Measurements from ENCODE around the gene SASH3. TPM values are rescaled to one million over a fixed set of nuclear protein-coding genes. Genes with fewer than 3 reads are reported as not detected.

SASH3 gene
- total and polyA plus RNA-seq, 2 experiments from 2014 or later: 0.13 TPM; not detected in 1

GRCh38 chrX:129773649-129774458 is 5.9 kb upstream of the SASH3 start:
- TF ChIP-seq, protein P1, sequence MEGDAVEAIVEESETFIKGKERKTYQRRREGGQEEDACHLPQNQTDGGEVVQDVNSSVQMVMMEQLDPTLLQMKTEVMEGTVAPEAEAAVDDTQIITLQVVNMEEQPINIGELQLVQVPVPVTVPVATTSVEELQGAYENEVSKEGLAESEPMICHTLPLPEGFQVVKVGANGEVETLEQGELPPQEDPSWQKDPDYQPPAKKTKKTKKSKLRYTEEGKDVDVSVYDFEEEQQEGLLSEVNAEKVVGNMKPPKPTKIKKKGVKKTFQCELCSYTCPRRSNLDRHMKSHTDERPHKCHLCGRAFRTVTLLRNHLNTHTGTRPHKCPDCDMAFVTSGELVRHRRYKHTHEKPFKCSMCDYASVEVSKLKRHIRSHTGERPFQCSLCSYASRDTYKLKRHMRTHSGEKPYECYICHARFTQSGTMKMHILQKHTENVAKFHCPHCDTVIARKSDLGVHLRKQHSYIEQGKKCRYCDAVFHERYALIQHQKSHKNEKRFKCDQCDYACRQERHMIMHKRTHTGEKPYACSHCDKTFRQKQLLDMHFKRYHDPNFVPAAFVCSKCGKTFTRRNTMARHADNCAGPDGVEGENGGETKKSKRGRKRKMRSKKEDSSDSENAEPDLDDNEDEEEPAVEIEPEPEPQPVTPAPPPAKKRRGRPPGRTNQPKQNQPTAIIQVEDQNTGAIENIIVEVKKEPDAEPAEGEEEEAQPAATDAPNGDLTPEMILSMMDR (IDR thresholded peaks at IDR 0.05; ENCODE audit: low read depth, low read length): no peak
- Histone ChIP-seq H3K27ac (no peak overlapping the region), H3K9me3 (ENCODE audit: low read depth) (no peaks in the 10 kb centered on the region), H3K36me3 (no peaks in the 10 kb centered on the region), H3K4me3 (no peak overlapping the region), H3K4me1 (ENCODE audit: low read depth) (no peaks in the 10 kb centered on the region), H3K27me3 (no peaks in the 10 kb centered on the region)
- DNase-seq (ENCODE audit: low read depth in 1 of 2, low spot score in 1 of 2): no peak

DNA sequence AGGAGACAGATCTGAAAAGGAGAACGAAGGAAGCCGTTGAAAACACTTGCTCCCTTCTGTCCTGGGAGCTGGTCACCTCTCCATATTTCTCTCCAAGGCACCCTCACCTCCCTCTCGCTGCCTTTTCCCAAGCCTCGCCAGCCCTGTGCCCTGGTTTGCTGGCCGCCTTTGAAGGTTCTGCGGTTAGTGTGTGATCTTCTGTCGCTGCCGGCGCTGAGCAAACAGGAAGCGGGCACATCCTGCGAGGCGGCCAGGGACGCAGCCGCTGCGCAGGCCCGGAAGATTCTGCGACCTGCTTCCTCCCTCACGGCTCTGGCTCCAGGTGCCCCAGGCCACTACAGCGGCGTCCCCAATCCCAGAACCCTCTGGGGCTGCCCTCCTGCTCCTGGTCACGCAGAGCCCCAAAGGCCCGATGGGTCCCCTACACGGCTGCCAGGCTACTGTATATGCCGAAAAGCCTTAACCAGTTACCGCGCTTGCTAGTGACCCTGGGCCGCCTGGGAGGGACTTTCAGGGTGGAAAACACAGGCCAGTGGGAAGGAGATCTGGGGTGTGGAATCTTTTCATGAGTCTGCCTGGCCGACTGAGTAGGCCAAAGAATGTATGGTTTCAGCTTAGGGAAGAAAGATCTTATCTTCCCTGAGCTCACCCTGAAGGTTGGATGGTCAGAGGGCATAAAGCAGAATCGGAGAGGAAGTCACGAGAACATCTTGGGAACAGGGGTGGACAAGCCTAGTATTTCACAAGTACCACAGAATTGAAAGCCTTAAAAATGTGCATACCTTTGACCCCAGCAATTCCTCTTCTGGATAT is 2.3 kb upstream of the SASH3 start:
- Histone ChIP-seq H3K4me3 (no peak overlapping the region), H3K36me3 (no peaks in the 10 kb centered on the region), H3K4me1 (ENCODE audit: low read depth) (no peaks in the 10 kb centered on the region), H3K27ac (no peak overlapping the region), H3K27me3 (no peaks in the 10 kb centered on the region), H3K9me3 (ENCODE audit: low read depth) (no peaks in the 10 kb centered on the region)
- no peak for DNase-seq (ENCODE audit: low read depth in 1 of 2, low spot score in 1 of 2)
- TF ChIP-seq, protein P1 (IDR thresholded peaks at IDR 0.05; ENCODE audit: low read depth, low read length): no peak

DNA sequence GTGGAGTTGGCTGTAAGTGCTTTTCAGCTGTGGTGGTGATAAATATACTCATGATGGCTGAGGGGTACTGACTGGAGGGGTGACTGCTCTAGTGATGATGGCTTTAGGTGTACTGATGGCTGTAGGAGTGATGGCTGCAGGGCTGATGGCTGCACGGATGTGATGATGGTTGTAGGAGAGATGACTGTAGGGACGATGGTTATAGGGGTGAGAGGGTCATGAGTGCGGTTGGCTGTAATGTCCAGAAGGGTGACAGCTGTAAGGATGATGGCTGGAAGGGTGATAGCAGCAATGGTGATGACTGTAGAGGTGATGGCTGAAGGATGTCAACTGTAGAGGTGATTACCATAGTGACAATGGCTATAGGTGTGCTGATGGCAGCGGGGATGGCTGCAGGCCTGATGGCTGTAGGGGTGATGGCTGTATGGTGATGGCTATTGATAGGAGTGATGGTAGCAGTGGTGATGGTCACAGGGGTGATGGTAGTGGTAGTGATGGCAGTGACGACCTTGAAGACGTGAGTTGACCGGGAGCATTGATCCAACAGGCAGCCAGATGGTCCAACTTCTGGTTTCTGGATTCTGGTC is 570 bp upstream of the SASH3 start:
- Histone ChIP-seq H3K4me3 (no peak overlapping the region), H3K4me1 (ENCODE audit: low read depth) (no peaks in the 10 kb centered on the region), H3K27me3 (no peaks in the 10 kb centered on the region), H3K27ac (no peak overlapping the region), H3K9me3 (ENCODE audit: low read depth) (no peaks in the 10 kb centered on the region), H3K36me3 (no peaks in the 10 kb centered on the region)
- TF ChIP-seq, protein P1 (IDR thresholded peaks at IDR 0.05; ENCODE audit: low read depth, low read length): no peak
- DNase-seq (ENCODE audit: low read depth in 1 of 2, low spot score in 1 of 2): no peak

DNA sequence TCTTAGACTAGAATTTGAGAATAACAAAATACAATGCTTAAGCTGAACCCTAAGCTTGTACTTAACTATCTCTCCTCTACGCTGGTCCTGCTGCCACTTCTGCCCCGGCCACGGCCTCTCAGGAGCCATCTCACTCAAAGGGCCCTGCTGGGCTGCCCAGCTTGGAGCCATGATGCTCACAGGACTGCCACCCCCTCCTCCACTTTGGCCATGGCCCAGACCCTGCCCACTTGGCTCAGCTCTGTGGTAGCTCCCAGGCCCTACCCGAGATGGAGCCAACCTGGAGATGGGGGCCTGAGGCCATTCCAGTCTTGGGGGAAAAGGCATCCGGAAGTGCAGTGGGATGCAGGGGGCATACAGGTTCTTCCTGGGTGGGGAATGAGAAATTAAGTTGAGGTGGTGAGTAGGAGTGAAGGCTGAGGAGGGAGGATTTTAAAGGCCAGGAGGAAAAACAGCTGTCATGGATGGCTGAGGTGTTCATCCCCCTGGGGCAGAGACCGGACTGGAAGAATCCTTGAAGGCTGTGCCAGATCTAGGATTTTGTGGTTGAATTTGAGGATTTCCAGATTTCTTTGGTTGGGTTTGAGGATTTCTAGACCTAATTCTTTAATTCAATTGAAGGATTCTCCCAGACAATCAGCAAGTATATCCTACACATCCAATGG is 824 bp downstream of the SASH3 start:
- no peaks in the 10 kb centered on the region for H3K9me3 ChIP-seq (ENCODE audit: low read depth)
- H3K4me1 ChIP-seq (ENCODE audit: low read depth): no peaks in the 10 kb centered on the region
- DNase-seq (ENCODE audit: low read depth in 1 of 2, low spot score in 1 of 2): no peak
- no peak overlapping the region for H3K27ac ChIP-seq
- H3K27me3 ChIP-seq: no peaks in the 10 kb centered on the region
- TF ChIP-seq, protein P1 (IDR thresholded peaks at IDR 0.05; ENCODE audit: low read depth, low read length): no peak
- H3K36me3 ChIP-seq: no peaks in the 10 kb centered on the region
- no peak overlapping the region for H3K4me3 ChIP-seq

- H3K4me3 ChIP-seq: no peak overlapping the region
- no peaks in the 10 kb centered on the region for H3K9me3 ChIP-seq (ENCODE audit: low read depth)
- H3K27ac ChIP-seq: no peak overlapping the region
- TF ChIP-seq, protein P1 (IDR thresholded peaks at IDR 0.05; ENCODE audit: low read depth, low read length): no peak
- H3K4me1 ChIP-seq (ENCODE audit: low read depth): no peaks in the 10 kb centered on the region
- no peaks in the 10 kb centered on the region for H3K36me3 ChIP-seq
- no peaks in the 10 kb centered on the region for H3K27me3 ChIP-seq
- no peak for DNase-seq (ENCODE audit: low read depth in 1 of 2, low spot score in 1 of 2)
These were observed 1.5 kb downstream of the SASH3 start for GRCh38 chrX:129781134-129781672.

Measured in cardiac muscle cell (in vitro differentiated cells and primary cell).